Measurements from ENCODE around the gene KIDINS220.

The KIDINS220 gene

GRCh38 chr2:8853426-8853825, 16.0 kb upstream of the KIDINS220 start:
- H3K36me3 ChIP-seq (ENCODE audit: control insufficient read depth in 1 of 2, insufficient read depth in 2 of 2, low read length in 2 of 2): no peaks in the 10 kb centered on the region
- peaks cover 0 to 5% of the 10 kb centered on the region in 2 donors for H3K27me3 ChIP-seq (ENCODE audit: control insufficient read depth in 1 of 2, insufficient read depth in 2 of 2, low read length in 2 of 2)
- no peak overlapping the region for H3K9ac ChIP-seq (ENCODE audit: low read depth in 1 of 2, low read length in 2 of 2)
- no peak overlapping the region for H3K27ac ChIP-seq (ENCODE audit: low read depth, low read length)
- no peaks in the 10 kb centered on the region for H3K4me1 ChIP-seq (ENCODE audit: control insufficient read depth in 1 of 2, insufficient read depth in 2 of 2, low read length in 2 of 2)
- no peak overlapping the region for H3K4me3 ChIP-seq (ENCODE audit: low read depth in 1 of 2, low read length in 2 of 2)
- H3K9me3 ChIP-seq (ENCODE audit: control insufficient read depth in 1 of 2, low read length in 2 of 2): no peaks in the 10 kb centered on the region

GRCh38 chr2:8851811-8852560, 14.6 kb upstream of the KIDINS220 start:
- Histone ChIP-seq H3K4me3 (ENCODE audit: low read depth in 1 of 2, low read length in 2 of 2) (no peak overlapping the region), H3K27me3 (ENCODE audit: control insufficient read depth in 1 of 2, insufficient read depth in 2 of 2, low read length in 2 of 2) (peaks cover 0 to 5% of the 10 kb centered on the region in 2 donors), H3K36me3 (ENCODE audit: control insufficient read depth in 1 of 2, insufficient read depth in 2 of 2, low read length in 2 of 2) (no peaks in the 10 kb centered on the region), H3K9me3 (ENCODE audit: control insufficient read depth in 1 of 2, low read length in 2 of 2) (no peaks in the 10 kb centered on the region), H3K4me1 (ENCODE audit: control insufficient read depth in 1 of 2, insufficient read depth in 2 of 2, low read length in 2 of 2) (no peaks in the 10 kb centered on the region), H3K27ac (ENCODE audit: low read depth, low read length) (no peak overlapping the region), H3K9ac (ENCODE audit: low read depth in 1 of 2, low read length in 2 of 2) (no peak overlapping the region)

- no peak overlapping the region for H3K27ac ChIP-seq (ENCODE audit: low read depth, low read length)
- no peaks in the 10 kb centered on the region for H3K36me3 ChIP-seq (ENCODE audit: control insufficient read depth in 1 of 2, insufficient read depth in 2 of 2, low read length in 2 of 2)
- H3K9ac ChIP-seq (ENCODE audit: low read depth in 1 of 2, low read length in 2 of 2): no peak overlapping the region
- no peaks in the 10 kb centered on the region for H3K4me1 ChIP-seq (ENCODE audit: control insufficient read depth in 1 of 2, insufficient read depth in 2 of 2, low read length in 2 of 2)
- H3K9me3 ChIP-seq (ENCODE audit: control insufficient read depth in 1 of 2, low read length in 2 of 2): no peaks in the 10 kb centered on the region
- H3K27me3 ChIP-seq (ENCODE audit: control insufficient read depth in 1 of 2, insufficient read depth in 2 of 2, low read length in 2 of 2): peaks cover 5 to 9% of the 10 kb centered on the region in 2 donors
- H3K4me3 ChIP-seq (ENCODE audit: low read depth in 1 of 2, low read length in 2 of 2): no peak overlapping the region
Observed at GRCh38 chr2:8850845-8851487, 13.6 kb upstream of the KIDINS220 start.

- H3K27me3 ChIP-seq (ENCODE audit: control insufficient read depth in 1 of 2, insufficient read depth in 2 of 2, low read length in 2 of 2): peaks cover 5 to 9% of the 10 kb centered on the region in 2 donors
Observed at GRCh38 chr2:8849327-8849726, 11.9 kb upstream of the KIDINS220 start.

GRCh38 chr2:8848328-8849100, 11.1 kb upstream of the KIDINS220 start:
- Histone ChIP-seq H3K9me3 (ENCODE audit: control insufficient read depth in 1 of 2, low read length in 2 of 2) (no peaks in the 10 kb centered on the region), H3K36me3 (ENCODE audit: control insufficient read depth in 1 of 2, insufficient read depth in 2 of 2, low read length in 2 of 2) (no peaks in the 10 kb centered on the region), H3K27ac (ENCODE audit: low read depth, low read length) (no peak overlapping the region), H3K4me3 (ENCODE audit: low read depth in 1 of 2, low read length in 2 of 2) (no peak overlapping the region), H3K27me3 (ENCODE audit: control insufficient read depth in 1 of 2, insufficient read depth in 2 of 2, low read length in 2 of 2) (peaks cover 5 to 9% of the 10 kb centered on the region in 2 donors), H3K4me1 (ENCODE audit: control insufficient read depth in 1 of 2, insufficient read depth in 2 of 2, low read length in 2 of 2) (no peaks in the 10 kb centered on the region), H3K9ac (ENCODE audit: low read depth in 1 of 2, low read length in 2 of 2) (no peak overlapping the region)

More at GRCh38 chr2:8849327-8849726, 11.9 kb upstream of the KIDINS220 start:
- Histone ChIP-seq H3K9me3 (ENCODE audit: control insufficient read depth in 1 of 2, low read length in 2 of 2) (no peaks in the 10 kb centered on the region), H3K36me3 (ENCODE audit: control insufficient read depth in 1 of 2, insufficient read depth in 2 of 2, low read length in 2 of 2) (no peaks in the 10 kb centered on the region), H3K4me1 (ENCODE audit: control insufficient read depth in 1 of 2, insufficient read depth in 2 of 2, low read length in 2 of 2) (no peaks in the 10 kb centered on the region), H3K9ac (ENCODE audit: low read depth in 1 of 2, low read length in 2 of 2) (no peak overlapping the region), H3K27ac (ENCODE audit: low read depth, low read length) (no peak overlapping the region), H3K4me3 (ENCODE audit: low read depth in 1 of 2, low read length in 2 of 2) (no peak overlapping the region)

- Histone ChIP-seq H3K4me1 (ENCODE audit: control insufficient read depth in 1 of 2, insufficient read depth in 2 of 2, low read length in 2 of 2) (no peaks in the 10 kb centered on the region), H3K9ac (ENCODE audit: low read depth in 1 of 2, low read length in 2 of 2) (no peak overlapping the region), H3K4me3 (ENCODE audit: low read depth in 1 of 2, low read length in 2 of 2) (no peak overlapping the region), H3K27ac (ENCODE audit: low read depth, low read length) (no peak overlapping the region), H3K9me3 (ENCODE audit: control insufficient read depth in 1 of 2, low read length in 2 of 2) (no peaks in the 10 kb centered on the region), H3K27me3 (ENCODE audit: control insufficient read depth in 1 of 2, insufficient read depth in 2 of 2, low read length in 2 of 2) (peaks cover 5 to 9% of the 10 kb centered on the region in 2 donors), H3K36me3 (ENCODE audit: control insufficient read depth in 1 of 2, insufficient read depth in 2 of 2, low read length in 2 of 2) (no peaks in the 10 kb centered on the region)
Observed at GRCh38 chr2:8847400-8847799, 10.0 kb upstream of the KIDINS220 start.

- no peak overlapping the region for H3K9ac ChIP-seq (ENCODE audit: low read depth in 1 of 2, low read length in 2 of 2)
- H3K27ac ChIP-seq (ENCODE audit: low read depth, low read length): no peak overlapping the region
- peaks cover 3 to 5% of the 10 kb centered on the region in 2 donors for H3K4me1 ChIP-seq (ENCODE audit: control insufficient read depth in 1 of 2, insufficient read depth in 2 of 2, low read length in 2 of 2)
- H3K9me3 ChIP-seq (ENCODE audit: control insufficient read depth in 1 of 2, low read length in 2 of 2): no peaks in the 10 kb centered on the region
- H3K27me3 ChIP-seq (ENCODE audit: control insufficient read depth in 1 of 2, insufficient read depth in 2 of 2, low read length in 2 of 2): peaks cover 0 to 9% of the 10 kb centered on the region in 2 donors
- H3K36me3 ChIP-seq (ENCODE audit: control insufficient read depth in 1 of 2, insufficient read depth in 2 of 2, low read length in 2 of 2): no peaks in the 10 kb centered on the region
- no peak overlapping the region for H3K4me3 ChIP-seq (ENCODE audit: low read depth in 1 of 2, low read length in 2 of 2)
Observed at GRCh38 chr2:8841932-8842331, 4.5 kb upstream of the KIDINS220 start.

GRCh38 chr2:8840475-8841091, 3.2 kb upstream of the KIDINS220 start:
- Histone ChIP-seq H3K27me3 (ENCODE audit: control insufficient read depth in 1 of 2, insufficient read depth in 2 of 2, low read length in 2 of 2) (no peaks in the 10 kb centered on the region), H3K9ac (ENCODE audit: low read depth in 1 of 2, low read length in 2 of 2) (no peak overlapping the region), H3K27ac (ENCODE audit: low read depth, low read length) (no peak overlapping the region), H3K36me3 (ENCODE audit: control insufficient read depth in 1 of 2, insufficient read depth in 2 of 2, low read length in 2 of 2) (no peaks in the 10 kb centered on the region), H3K4me1 (ENCODE audit: control insufficient read depth in 1 of 2, insufficient read depth in 2 of 2, low read length in 2 of 2) (peaks cover 10 to 17% of the 10 kb centered on the region in 2 donors), H3K9me3 (ENCODE audit: control insufficient read depth in 1 of 2, low read length in 2 of 2) (no peaks in the 10 kb centered on the region), H3K4me3 (ENCODE audit: low read depth in 1 of 2, low read length in 2 of 2) (no peak overlapping the region)

GRCh38 chr2:8839189-8839965, 2.0 kb upstream of the KIDINS220 start:
- no peaks in the 10 kb centered on the region for H3K36me3 ChIP-seq (ENCODE audit: control insufficient read depth in 1 of 2, insufficient read depth in 2 of 2, low read length in 2 of 2)
- H3K27me3 ChIP-seq (ENCODE audit: control insufficient read depth in 1 of 2, insufficient read depth in 2 of 2, low read length in 2 of 2): no peaks in the 10 kb centered on the region
- no peak overlapping the region for H3K9ac ChIP-seq (ENCODE audit: low read depth in 1 of 2, low read length in 2 of 2)
- H3K9me3 ChIP-seq (ENCODE audit: control insufficient read depth in 1 of 2, low read length in 2 of 2): no peaks in the 10 kb centered on the region
- H3K4me1 ChIP-seq (ENCODE audit: control insufficient read depth in 1 of 2, insufficient read depth in 2 of 2, low read length in 2 of 2): peaks cover 15 to 21% of the 10 kb centered on the region in 2 donors
- H3K4me3 ChIP-seq (ENCODE audit: low read depth in 1 of 2, low read length in 2 of 2): no peak overlapping the region
- no peak overlapping the region for H3K27ac ChIP-seq (ENCODE audit: low read depth, low read length)

All from duodenal mucosa (tissue), 2 donors.